ENCODE results near the gene SH3RF2.

GRCh38 chr5:145987856-145988255 lies 51.5 kb downstream of the SH3RF2 start:
- TF ChIP-seq CTCF (IDR thresholded peaks at IDR 0.05; ENCODE audit: borderline replicate concordance, extremely low read depth, low read length, poor library complexity, severe bottlenecking) (no peak), EZH2 (IDR thresholded peaks at IDR 0.05; ENCODE audit: borderline replicate concordance, low read depth, low read length, severe bottlenecking) (no peak)

Measured in DND-41 (cell line).